ENCODE data around the gene POMP. TPM values are rescaled to one million over a fixed set of nuclear protein-coding genes. Genes with fewer than 3 reads are reported as not detected.

POMP gene
- total RNA-seq, 1 experiment from 2014 or later, result 102 TPM

DNA sequence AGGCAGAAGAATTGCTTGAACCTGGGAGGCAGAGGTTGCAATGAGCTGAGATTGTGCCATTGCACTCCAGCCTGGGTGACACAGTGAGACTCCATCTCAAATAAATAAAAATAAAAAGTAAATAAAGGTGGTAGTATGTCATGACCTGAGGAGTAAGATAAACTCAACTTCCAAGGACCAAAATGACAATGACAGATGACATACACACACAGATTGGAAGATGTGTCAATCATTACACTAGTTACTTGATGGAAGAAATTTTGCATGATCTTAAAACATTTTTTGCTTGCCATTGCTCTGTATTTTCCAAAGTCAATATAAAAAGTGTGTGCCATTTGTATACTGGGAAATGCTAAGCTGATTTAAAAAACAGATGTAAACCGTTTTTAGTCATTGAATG is 55.7 kb downstream of the POMP start:
- H3K4me3 Mint-ChIP-seq, result no peak overlapping the region
- no peak overlapping the region for H3K27ac Mint-ChIP-seq
- no peak overlapping the region for H3K14ac ChIP-seq (ENCODE audit: insufficient read depth, low read length)
- H3K18ac ChIP-seq (ENCODE audit: insufficient read length, low read depth, low read length), result no peak overlapping the region
- H3K4ac ChIP-seq (ENCODE audit: low read depth, low read length), result no peak overlapping the region
- no peak overlapping the region for H2BK12ac ChIP-seq (ENCODE audit: insufficient read length, low read depth, low read length)
- no peak overlapping the region for H3K27ac ChIP-seq (ENCODE audit: insufficient read length, low read depth, low read length)
- no peaks in the 10 kb centered on the region for H3K79me1 ChIP-seq (ENCODE audit: insufficient read depth, low read depth, low read length, poor library complexity, severe bottlenecking)
- no peak overlapping the region for H2AK5ac ChIP-seq (ENCODE audit: insufficient read length, low read length)
- no peaks in the 10 kb centered on the region for H3K79me2 ChIP-seq (ENCODE audit: insufficient read depth, low read length)
- H4K5ac ChIP-seq (ENCODE audit: insufficient read length, low read depth, low read length), result no peak overlapping the region
- H3K23ac ChIP-seq (ENCODE audit: insufficient read length, low read depth, low read length), result no peak overlapping the region
- no peaks in the 10 kb centered on the region; a peak in 1 of 5 replicates for H3K9me3 Mint-ChIP-seq
- H4K91ac ChIP-seq (ENCODE audit: insufficient read length, low read depth, low read length), result no peak overlapping the region
- H3T11ph ChIP-seq (ENCODE audit: low read length), result no peak overlapping the region
- H3K9me3 ChIP-seq (ENCODE audit: control insufficient read depth, low read depth, low read length), result no peaks in the 10 kb centered on the region
- no peak overlapping the region for H2AFZ ChIP-seq (ENCODE audit: low read length)
- H3K36me3 Mint-ChIP-seq (ENCODE audit: insufficient read depth in 1 of 3, low read depth in 3 of 3), result no peaks in the 10 kb centered on the region; a peak in 1 of 7 replicates
- no peak overlapping the region for H2BK120ac ChIP-seq (ENCODE audit: low read depth, low read length, poor library complexity, severe bottlenecking)
- H3K27me3 ChIP-seq (ENCODE audit: insufficient read depth, low read length), result no peaks in the 10 kb centered on the region; the same call in 1 of the 2 replicates
- H3K23me2 ChIP-seq (ENCODE audit: insufficient read length, low read depth, low read length, poor library complexity, severe bottlenecking), result peaks cover 4% of the 10 kb centered on the region
- H2BK20ac ChIP-seq (ENCODE audit: low read depth, low read length, poor library complexity, severe bottlenecking), result no peak overlapping the region
- peaks cover 12 to 14% of the 10 kb centered on the region in 2 experiments for H3K4me1 Mint-ChIP-seq
- TF ChIP-seq, protein P1, sequence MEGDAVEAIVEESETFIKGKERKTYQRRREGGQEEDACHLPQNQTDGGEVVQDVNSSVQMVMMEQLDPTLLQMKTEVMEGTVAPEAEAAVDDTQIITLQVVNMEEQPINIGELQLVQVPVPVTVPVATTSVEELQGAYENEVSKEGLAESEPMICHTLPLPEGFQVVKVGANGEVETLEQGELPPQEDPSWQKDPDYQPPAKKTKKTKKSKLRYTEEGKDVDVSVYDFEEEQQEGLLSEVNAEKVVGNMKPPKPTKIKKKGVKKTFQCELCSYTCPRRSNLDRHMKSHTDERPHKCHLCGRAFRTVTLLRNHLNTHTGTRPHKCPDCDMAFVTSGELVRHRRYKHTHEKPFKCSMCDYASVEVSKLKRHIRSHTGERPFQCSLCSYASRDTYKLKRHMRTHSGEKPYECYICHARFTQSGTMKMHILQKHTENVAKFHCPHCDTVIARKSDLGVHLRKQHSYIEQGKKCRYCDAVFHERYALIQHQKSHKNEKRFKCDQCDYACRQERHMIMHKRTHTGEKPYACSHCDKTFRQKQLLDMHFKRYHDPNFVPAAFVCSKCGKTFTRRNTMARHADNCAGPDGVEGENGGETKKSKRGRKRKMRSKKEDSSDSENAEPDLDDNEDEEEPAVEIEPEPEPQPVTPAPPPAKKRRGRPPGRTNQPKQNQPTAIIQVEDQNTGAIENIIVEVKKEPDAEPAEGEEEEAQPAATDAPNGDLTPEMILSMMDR (conservative IDR thresholded peaks at IDR 0.05), result no peak
- no CpG with 5 or more reads among the region's 1 CpG for WGBS (ENCODE audit: extremely low coverage, insufficient read length, low lambda C conversion rate)
- no peak overlapping the region for H3K9ac ChIP-seq (ENCODE audit: extremely low read depth, insufficient read length, low read length)
- no peaks in the 10 kb centered on the region for H3K4me1 ChIP-seq (ENCODE audit: insufficient read depth, low read length)
- no peak overlapping the region for H2BK5ac ChIP-seq (ENCODE audit: insufficient read length, low read length)
- no peak overlapping the region for H2BK15ac ChIP-seq (ENCODE audit: low read depth, low read length)
- peaks cover 34% of the 10 kb centered on the region for H3K27me3 Mint-ChIP-seq (ENCODE audit: low read depth)
- no peak overlapping the region for H3K56ac ChIP-seq (ENCODE audit: insufficient read length, low read depth, low read length)
- H4K20me1 ChIP-seq (ENCODE audit: control insufficient read depth, insufficient read depth, insufficient read length), result no peaks in the 10 kb centered on the region
- no peak overlapping the region for H3K4me2 ChIP-seq (ENCODE audit: insufficient read depth, insufficient read length, low read length)
- no peak overlapping the region for H4K8ac ChIP-seq (replicated peaks; ENCODE audit: insufficient read length, low read depth, low read length)
- no peak for DNase-seq

Data from H9 (cell line).